Measurements from ENCODE around the gene NSMCE3.

DNA sequence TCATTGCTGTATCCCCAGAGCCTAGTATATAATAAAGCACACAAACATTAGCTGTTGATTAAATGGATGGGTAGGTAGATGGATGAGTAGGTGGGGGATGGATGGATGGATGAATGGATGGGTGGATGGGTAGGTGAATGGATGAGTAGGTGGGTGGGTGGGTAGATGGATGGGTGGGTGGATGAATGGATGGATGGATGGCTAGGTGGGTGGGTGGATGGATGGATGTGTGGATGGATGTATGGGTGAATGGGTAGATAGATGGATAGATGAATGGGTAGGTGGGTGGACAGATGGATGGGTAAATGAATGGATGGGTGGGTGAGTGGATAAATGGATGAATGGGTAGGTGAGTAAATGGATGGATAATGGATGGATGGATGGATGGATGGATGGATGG is 30.2 kb upstream of the NSMCE3 start:
- TF ChIP-seq, protein P1, sequence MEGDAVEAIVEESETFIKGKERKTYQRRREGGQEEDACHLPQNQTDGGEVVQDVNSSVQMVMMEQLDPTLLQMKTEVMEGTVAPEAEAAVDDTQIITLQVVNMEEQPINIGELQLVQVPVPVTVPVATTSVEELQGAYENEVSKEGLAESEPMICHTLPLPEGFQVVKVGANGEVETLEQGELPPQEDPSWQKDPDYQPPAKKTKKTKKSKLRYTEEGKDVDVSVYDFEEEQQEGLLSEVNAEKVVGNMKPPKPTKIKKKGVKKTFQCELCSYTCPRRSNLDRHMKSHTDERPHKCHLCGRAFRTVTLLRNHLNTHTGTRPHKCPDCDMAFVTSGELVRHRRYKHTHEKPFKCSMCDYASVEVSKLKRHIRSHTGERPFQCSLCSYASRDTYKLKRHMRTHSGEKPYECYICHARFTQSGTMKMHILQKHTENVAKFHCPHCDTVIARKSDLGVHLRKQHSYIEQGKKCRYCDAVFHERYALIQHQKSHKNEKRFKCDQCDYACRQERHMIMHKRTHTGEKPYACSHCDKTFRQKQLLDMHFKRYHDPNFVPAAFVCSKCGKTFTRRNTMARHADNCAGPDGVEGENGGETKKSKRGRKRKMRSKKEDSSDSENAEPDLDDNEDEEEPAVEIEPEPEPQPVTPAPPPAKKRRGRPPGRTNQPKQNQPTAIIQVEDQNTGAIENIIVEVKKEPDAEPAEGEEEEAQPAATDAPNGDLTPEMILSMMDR (IDR thresholded peaks at IDR 0.05) = no peak
- TF ChIP-seq EP300 (IDR thresholded peaks at IDR 0.05) (no peak), POLR2A (IDR thresholded peaks at IDR 0.05) (no peak), POLR2AphosphoS5 (IDR thresholded peaks at IDR 0.05) (no peak)
